Stimulated activated CD8-positive, alpha-beta memory T cell treated with anti-CD3 and anti-CD28 coated beads, Interleukin-12 subunit alpha, Interleukin-12 subunit beta, amount 100 ng/mL, for 1 hour (primary cell): ENCODE results near the gene PDE5A.
A peak's percentile ranks its signal among the peaks of the same experiment; 100 is the strongest.
"Not testable (repeated sequence)": the region's sequence is repeated elsewhere in the genome, so short reads cannot be mapped to it uniquely, and the experiment has no call there.

Source experiments
- DNase-seq: peaks from one replicate; pipeline ENCODE4 v3.0.0-alpha.2; 2020; ENCODE audit warnings: low read depth

PDE5A gene

DNA sequence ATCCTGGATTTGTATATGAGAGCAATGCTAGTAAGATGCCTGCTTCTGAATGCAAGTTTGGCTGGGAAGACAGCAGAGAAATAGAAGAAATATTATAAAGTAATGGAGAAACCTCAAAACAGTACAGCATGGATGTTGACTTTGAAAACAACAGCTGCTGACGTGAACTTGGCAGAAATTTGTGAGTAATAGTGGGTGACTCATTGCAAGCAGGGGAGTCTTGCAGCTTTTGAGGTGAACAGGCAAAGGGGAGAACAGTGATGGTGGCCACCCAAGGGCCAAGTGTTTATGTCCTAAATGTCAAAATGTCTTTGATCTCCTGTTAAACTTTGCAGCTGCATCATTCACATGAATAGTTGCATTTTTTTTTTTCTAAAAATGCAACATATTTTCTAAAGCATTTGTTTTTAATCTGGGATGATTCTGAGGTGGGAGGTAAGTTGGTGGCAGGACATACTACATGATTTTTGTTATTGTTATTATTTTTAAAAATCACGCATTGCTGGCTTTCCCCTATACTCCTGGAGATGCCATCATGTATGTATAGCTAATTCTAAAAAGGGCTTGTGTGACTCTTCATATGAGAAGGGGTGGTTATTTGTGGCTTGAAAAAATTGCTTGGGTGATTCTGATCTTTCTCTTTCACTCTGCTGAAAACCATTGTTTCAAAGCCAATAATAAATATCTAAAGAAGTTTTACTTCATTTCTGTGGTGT is 158.4 kb downstream of the PDE5A start:
- not testable (repeated sequence) for DNase-seq

DNA sequence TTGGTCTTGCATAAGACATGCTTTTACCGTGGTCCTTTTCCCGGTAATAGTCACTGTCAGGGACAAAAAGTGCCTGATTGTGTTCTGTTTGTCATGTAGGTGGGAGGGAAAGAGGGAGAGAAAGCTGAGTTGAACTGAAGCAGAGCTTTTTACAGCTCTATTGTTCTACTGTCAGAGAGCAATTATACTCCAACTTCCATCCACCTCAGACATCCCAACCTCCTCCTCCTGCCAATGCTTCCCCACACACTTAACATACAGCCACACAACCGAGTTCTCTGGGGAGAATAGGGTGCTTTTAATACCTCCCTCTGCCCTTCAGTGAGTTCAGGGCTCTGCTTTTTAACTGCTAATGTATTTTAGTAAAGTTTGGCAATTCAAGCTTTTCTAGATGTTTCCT is 159.6 kb downstream of the PDE5A start:
- not testable (repeated sequence) for DNase-seq

- DNase-seq = not testable (repeated sequence)
These were observed 165.9 kb downstream of the PDE5A start for GRCh38 chr4:119462733-119463132.

- not testable (repeated sequence) for DNase-seq
These were observed 172.9 kb downstream of the PDE5A start for GRCh38 chr4:119455734-119456133.

DNA sequence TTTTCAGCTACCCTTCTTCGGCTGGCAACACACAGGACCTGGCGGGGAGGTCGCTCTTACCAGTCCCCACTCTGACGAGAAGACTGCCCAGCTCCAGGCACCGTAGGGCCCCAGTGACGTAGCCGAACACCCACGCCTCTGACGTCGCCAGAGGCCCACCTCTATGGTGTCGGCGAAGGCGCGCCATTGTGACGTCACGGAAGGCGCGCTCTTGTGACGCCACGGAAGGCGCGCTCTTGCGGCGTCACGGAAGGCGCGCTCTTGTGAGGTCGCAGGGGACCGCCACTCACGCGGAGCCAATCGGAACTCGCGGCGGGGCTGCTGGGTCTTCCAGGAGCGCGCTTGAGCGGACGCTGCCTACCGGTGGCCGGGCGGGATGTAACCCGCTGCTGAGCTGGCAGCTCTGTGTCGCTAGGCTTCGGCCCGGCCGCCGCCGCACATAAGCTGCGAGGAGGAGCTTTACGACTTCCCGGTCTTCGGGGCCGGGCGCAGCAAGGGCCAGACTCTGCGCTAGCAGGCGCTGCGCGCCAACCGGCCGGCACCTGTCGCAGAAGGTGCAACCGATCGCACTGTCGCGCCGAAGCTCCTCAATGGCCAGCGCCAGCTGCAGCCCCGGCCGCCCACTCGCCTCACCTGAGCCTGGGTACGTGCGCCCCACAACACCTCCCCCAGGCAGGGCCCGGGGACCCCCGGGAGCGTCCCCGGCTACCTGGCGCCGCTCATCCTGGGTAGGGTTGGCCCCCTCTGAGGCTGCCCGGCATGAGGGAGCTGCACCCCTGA is 173.9 kb downstream of the PDE5A start:
- peak; percentile 87 for DNase-seq

- not testable (repeated sequence) for DNase-seq
These were observed 174.5 kb downstream of the PDE5A start for GRCh38 chr4:119454151-119454490.

DNA sequence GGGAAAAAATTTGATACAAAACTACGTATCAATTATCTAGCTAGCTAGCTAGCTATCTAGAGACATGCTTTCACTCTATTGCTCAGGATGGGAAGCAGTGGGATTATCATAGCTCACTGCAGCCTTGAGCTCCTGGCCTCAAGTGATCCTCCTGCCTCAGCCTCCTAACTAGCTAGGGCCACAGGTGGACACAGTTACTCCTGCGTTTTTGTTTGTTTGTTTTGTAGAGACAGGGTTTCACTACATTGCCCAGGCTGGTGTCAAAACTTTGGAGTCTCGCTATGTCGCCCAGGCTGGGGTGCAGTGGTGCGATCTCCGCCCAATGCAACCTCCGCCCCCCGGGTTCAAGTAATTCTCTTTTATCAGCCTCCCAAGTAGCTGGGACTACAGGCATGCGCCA is 175.3 kb downstream of the PDE5A start:
- DNase-seq = not testable (repeated sequence)

DNA sequence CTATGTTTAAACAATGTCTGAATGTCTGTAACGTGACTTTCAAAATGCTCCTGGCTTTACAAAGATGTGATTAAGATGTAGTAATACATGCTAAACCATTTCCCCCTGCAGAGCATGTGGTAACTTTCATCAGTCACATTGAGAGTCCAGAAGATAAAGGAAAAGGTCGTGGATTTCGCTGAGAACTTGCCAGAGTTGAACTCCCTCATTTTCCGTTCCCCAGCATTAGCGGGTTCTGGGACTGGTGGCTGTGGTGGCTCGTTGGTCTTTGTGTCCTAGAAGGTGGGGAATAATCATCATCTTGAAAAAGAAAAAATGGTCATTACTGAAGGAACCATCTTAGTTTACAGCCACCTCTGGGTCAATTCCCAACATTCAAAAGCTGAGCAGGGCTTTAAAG is 178.8 kb downstream of the PDE5A start:
- not testable (repeated sequence) for DNase-seq
